ENCODE results near the gene ACSS1.

Gene ACSS1

DNA sequence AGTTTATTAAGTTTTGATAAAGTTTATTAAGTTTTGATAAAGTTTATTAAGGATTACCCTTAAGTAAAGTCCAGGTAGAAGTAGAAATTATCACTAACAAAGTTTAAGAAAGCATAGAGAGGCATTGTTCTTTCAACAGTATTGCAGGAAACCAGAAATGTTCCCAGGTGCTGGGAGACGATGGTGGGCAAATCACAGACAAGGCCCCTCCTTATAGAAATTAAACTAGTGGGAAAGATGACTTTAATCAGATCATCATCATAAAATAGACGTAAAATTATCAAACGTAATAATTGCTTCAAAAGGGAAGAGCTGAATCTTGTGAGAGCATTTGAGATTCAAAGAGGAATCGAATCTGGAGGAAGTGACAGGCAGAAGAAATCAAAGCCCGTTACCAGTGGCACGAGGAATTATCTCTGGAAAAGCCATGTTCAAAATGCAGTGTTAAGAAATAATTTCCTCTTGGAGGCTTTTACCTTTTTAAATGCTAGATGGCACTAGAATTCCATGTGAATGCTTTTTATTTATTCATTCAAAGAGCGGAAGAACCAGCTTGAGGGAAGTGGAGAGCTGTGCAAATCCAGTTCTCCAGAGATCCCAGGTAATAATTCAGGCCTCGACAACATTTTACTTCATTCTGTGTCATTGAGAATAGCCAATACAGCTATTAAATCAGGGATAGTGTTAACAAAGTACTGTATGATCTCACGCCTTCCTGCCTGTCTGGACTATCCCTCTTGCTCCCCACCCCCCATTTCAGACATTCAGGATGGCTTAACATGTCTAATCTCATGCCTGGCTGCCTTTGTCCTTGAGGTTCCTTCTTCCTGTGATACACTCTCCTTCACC is 64.4 kb downstream of the ACSS1 start:
- Histone ChIP-seq H3K79me2 (ENCODE audit: control insufficient read depth, insufficient read depth, low read length, poor library complexity) (peaks cover 7% of the 10 kb centered on the region), H4K12ac (ENCODE audit: low read depth, low read length) (no peak overlapping the region), H4K91ac (ENCODE audit: low read depth, low read length) (no peak overlapping the region), H3K4me2 (ENCODE audit: low read length) (no peak overlapping the region), H3K4me1 (ENCODE audit: control insufficient read depth in 1 of 2, insufficient read depth in 2 of 2, low read length in 2 of 2) (peaks cover 4 to 9% of the 10 kb centered on the region in 2 experiments), H2BK120ac (ENCODE audit: insufficient read depth, low read length, poor library complexity) (no peak overlapping the region), H3K18ac (ENCODE audit: low read length) (no peak overlapping the region), H3K4me3 (ENCODE audit: low read depth, low read length) (no peak overlapping the region), H3K9ac (ENCODE audit: low read length) (no peak overlapping the region), H3K27ac (ENCODE audit: low read depth, low read length) (no peak overlapping the region), H2BK12ac (ENCODE audit: low read length) (no peak overlapping the region), H3K23ac (ENCODE audit: low read length) (no peak overlapping the region), H3K9me3 (ENCODE audit: insufficient read depth, low read depth, low read length) (no peaks in the 10 kb centered on the region), H2BK5ac (ENCODE audit: low read depth, low read length, poor library complexity) (no peak overlapping the region), H3K27me3 (ENCODE audit: insufficient read depth, low read length) (no peaks in the 10 kb centered on the region), H2AK5ac (ENCODE audit: low read length) (no peak overlapping the region), H2AFZ (ENCODE audit: insufficient read depth, low read length, poor library complexity) (no peak overlapping the region), H3K36me3 (ENCODE audit: control insufficient read depth in 1 of 2, insufficient read depth in 2 of 2, low read length in 2 of 2) (no peaks in the 10 kb centered on the region), H3K14ac (ENCODE audit: low read length) (no peak overlapping the region), H3K4ac (ENCODE audit: low read depth, low read length) (no peak overlapping the region), H3K79me1 (ENCODE audit: low read length) (peaks cover 8% of the 10 kb centered on the region), H4K8ac (ENCODE audit: low read depth, low read length) (no peak overlapping the region)
- no CpG with 5 or more reads among the region's 9 CpGs for WGBS (ENCODE audit: extremely low coverage, insufficient coverage, insufficient read length)
- peak in 1 of 2 donors; percentile 17 for DNase-seq

GRCh38 chr20:24992487-24993205 is 65.3 kb downstream of the ACSS1 start, which contains the start of gene APMAP:
Gene APMAP, minus strand, starts transcription at chr20:24992751. Its CDS starts 63 bp downstream, at chr20:24992688.
- no peak within 1 kb of the TSS for H3K27ac ChIP-seq (ENCODE audit: low read depth, low read length)
- H4K12ac ChIP-seq (ENCODE audit: low read depth, low read length), result peak within 1 kb of the TSS; percentile 51
- H3K18ac ChIP-seq (ENCODE audit: low read length), result peak within 1 kb of the TSS; percentile 82
- peak within 1 kb of the TSS; percentile 84 for H2AK5ac ChIP-seq (ENCODE audit: low read length)
- peak within 1 kb of the TSS; percentile 82 for H3K14ac ChIP-seq (ENCODE audit: low read length)
- peak within 1 kb of the TSS; percentile 96 for H3K4me3 ChIP-seq (ENCODE audit: low read depth, low read length)
- peak within 1 kb of the TSS; percentile 95 for H4K8ac ChIP-seq (ENCODE audit: low read depth, low read length)
- peaks cover 0 to 2% of the 10 kb centered on the region in 2 experiments for H3K36me3 ChIP-seq (ENCODE audit: control insufficient read depth in 1 of 2, insufficient read depth in 2 of 2, low read length in 2 of 2)
- H2BK5ac ChIP-seq (ENCODE audit: low read depth, low read length, poor library complexity), result peak within 1 kb of the TSS; percentile 0
- peak within 1 kb of the TSS; percentile 87 for H3K9ac ChIP-seq (ENCODE audit: low read length)
- peak within 1 kb of the TSS; percentile 79 for H4K91ac ChIP-seq (ENCODE audit: low read depth, low read length)
- peak; percentile 97 to 99 for DNase-seq
- H3K79me2 ChIP-seq (ENCODE audit: control insufficient read depth, insufficient read depth, low read length, poor library complexity), result peaks cover 7% of the 10 kb centered on the region
- H3K4me2 ChIP-seq (ENCODE audit: low read length), result peak within 1 kb of the TSS; percentile 89
- H2BK12ac ChIP-seq (ENCODE audit: low read length), result no peak within 1 kb of the TSS
- no CpG with 5 or more reads among the region's 69 CpGs for WGBS (ENCODE audit: extremely low coverage, insufficient coverage, insufficient read length)
- H2BK120ac ChIP-seq (ENCODE audit: insufficient read depth, low read length, poor library complexity), result peak within 1 kb of the TSS; percentile 79
- no peaks in the 10 kb centered on the region for H3K27me3 ChIP-seq (ENCODE audit: insufficient read depth, low read length)
- peaks cover 4 to 9% of the 10 kb centered on the region in 2 experiments for H3K4me1 ChIP-seq (ENCODE audit: control insufficient read depth in 1 of 2, insufficient read depth in 2 of 2, low read length in 2 of 2)
- H3K23ac ChIP-seq (ENCODE audit: low read length), result no peak within 1 kb of the TSS
- H3K4ac ChIP-seq (ENCODE audit: low read depth, low read length), result peak within 1 kb of the TSS; percentile 39
- no peaks in the 10 kb centered on the region for H3K9me3 ChIP-seq (ENCODE audit: insufficient read depth, low read depth, low read length)
- H2AFZ ChIP-seq (ENCODE audit: insufficient read depth, low read length, poor library complexity), result peak within 1 kb of the TSS; percentile 62
- H3K79me1 ChIP-seq (ENCODE audit: low read length), result peaks cover 8% of the 10 kb centered on the region

DNA sequence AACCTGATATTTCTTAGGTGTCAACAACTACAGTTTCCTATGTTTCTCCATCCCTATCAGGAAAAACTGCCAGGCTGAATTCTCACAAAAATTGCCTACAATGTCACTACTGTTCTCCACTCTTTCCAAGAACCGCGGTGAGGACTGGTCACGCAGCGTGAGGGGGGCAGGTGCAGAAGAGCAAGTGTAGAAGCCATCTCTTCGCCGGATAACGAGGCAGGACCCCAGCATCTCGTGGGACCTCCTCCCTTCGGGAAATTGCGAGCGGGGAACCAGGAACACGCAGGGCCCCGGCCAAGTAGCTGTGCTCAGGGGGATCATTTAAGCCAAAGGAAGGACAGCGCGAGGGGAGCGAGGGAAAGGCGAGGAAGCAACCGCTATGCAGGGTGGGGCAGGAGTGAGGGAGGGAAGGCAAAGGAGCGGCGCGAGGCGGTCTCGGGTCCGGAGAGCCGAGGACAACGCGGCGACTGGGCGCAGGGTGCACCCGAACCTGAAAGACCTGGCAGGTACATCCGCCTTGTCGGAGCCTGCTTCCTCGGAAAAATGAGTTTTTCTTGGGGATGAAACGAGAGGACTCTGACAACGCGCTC is 65.9 kb downstream of the ACSS1 start:
- peaks cover 7% of the 10 kb centered on the region for H3K79me2 ChIP-seq (ENCODE audit: control insufficient read depth, insufficient read depth, low read length, poor library complexity)
- peak overlapping the region; percentile 89 for H3K4me2 ChIP-seq (ENCODE audit: low read length)
- WGBS (ENCODE audit: extremely low coverage, insufficient coverage, insufficient read length), result no CpG with 5 or more reads among the region's 36 CpGs
- H3K9me3 ChIP-seq (ENCODE audit: insufficient read depth, low read depth, low read length), result no peaks in the 10 kb centered on the region
- no peak overlapping the region for H3K23ac ChIP-seq (ENCODE audit: low read length)
- peak overlapping the region; percentile 96 for H3K4me3 ChIP-seq (ENCODE audit: low read depth, low read length)
- peak overlapping the region; percentile 87 for H3K9ac ChIP-seq (ENCODE audit: low read length)
- peak overlapping the region; percentile 33 for H2BK120ac ChIP-seq (ENCODE audit: insufficient read depth, low read length, poor library complexity)
- H2BK5ac ChIP-seq (ENCODE audit: low read depth, low read length, poor library complexity), result peak overlapping the region; percentile 0
- DNase-seq, result peak in 1 of 2 donors; percentile 14
- H4K91ac ChIP-seq (ENCODE audit: low read depth, low read length), result peak overlapping the region; percentile 37
- H4K12ac ChIP-seq (ENCODE audit: low read depth, low read length), result peak overlapping the region; percentile 51
- H3K27me3 ChIP-seq (ENCODE audit: insufficient read depth, low read length), result no peaks in the 10 kb centered on the region
- peak overlapping the region; percentile 84 for H2AK5ac ChIP-seq (ENCODE audit: low read length)
- no peak overlapping the region for H3K27ac ChIP-seq (ENCODE audit: low read depth, low read length)
- H3K4ac ChIP-seq (ENCODE audit: low read depth, low read length), result peak overlapping the region; percentile 39
- H3K4me1 ChIP-seq (ENCODE audit: control insufficient read depth in 1 of 2, insufficient read depth in 2 of 2, low read length in 2 of 2), result peaks cover 4 to 9% of the 10 kb centered on the region in 2 experiments
- H3K18ac ChIP-seq (ENCODE audit: low read length), result peak overlapping the region; percentile 15
- no peak overlapping the region for H2BK12ac ChIP-seq (ENCODE audit: low read length)
- H3K14ac ChIP-seq (ENCODE audit: low read length), result peak overlapping the region; percentile 28
- H2AFZ ChIP-seq (ENCODE audit: insufficient read depth, low read length, poor library complexity), result peak overlapping the region; percentile 50
- peaks cover 8% of the 10 kb centered on the region for H3K79me1 ChIP-seq (ENCODE audit: low read length)
- peak overlapping the region; percentile 8 for H4K8ac ChIP-seq (ENCODE audit: low read depth, low read length)
- peaks cover 0 to 2% of the 10 kb centered on the region in 2 experiments for H3K36me3 ChIP-seq (ENCODE audit: control insufficient read depth in 1 of 2, insufficient read depth in 2 of 2, low read length in 2 of 2)

DNA sequence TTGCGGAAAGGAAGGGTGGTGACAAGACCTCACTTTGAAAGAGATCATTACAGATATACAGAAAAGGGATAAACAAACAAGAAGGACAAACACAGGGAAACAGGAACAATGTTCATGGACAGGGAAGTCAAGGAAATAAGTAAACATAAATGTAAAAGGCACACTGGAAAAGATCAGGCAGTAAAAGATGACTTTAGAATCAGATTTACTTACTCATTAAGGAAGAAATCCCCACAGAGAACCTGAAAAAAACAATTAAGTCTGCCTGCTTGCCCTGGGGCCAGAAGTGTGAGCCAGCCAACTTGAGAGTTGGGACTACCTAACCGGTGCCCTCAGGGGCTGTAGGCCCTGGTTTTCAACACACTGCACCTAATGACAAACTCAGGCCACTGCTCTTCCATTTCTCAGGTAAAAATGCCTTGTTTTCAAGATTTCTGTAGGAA is 67.1 kb downstream of the ACSS1 start:
- Histone ChIP-seq H3K4ac (ENCODE audit: low read depth, low read length) (no peak overlapping the region), H3K9ac (ENCODE audit: low read length) (no peak overlapping the region), H3K79me2 (ENCODE audit: control insufficient read depth, insufficient read depth, low read length, poor library complexity) (peaks cover 7% of the 10 kb centered on the region), H3K14ac (ENCODE audit: low read length) (no peak overlapping the region), H4K12ac (ENCODE audit: low read depth, low read length) (no peak overlapping the region), H3K36me3 (ENCODE audit: control insufficient read depth in 1 of 2, insufficient read depth in 2 of 2, low read length in 2 of 2) (peaks cover 0 to 2% of the 10 kb centered on the region in 2 experiments), H2AFZ (ENCODE audit: insufficient read depth, low read length, poor library complexity) (no peak overlapping the region), H3K27me3 (ENCODE audit: insufficient read depth, low read length) (no peaks in the 10 kb centered on the region), H3K27ac (ENCODE audit: low read depth, low read length) (no peak overlapping the region), H3K4me2 (ENCODE audit: low read length) (no peak overlapping the region), H4K91ac (ENCODE audit: low read depth, low read length) (no peak overlapping the region), H3K18ac (ENCODE audit: low read length) (no peak overlapping the region), H2BK5ac (ENCODE audit: low read depth, low read length, poor library complexity) (no peak overlapping the region), H2BK12ac (ENCODE audit: low read length) (no peak overlapping the region), H3K23ac (ENCODE audit: low read length) (no peak overlapping the region), H4K8ac (ENCODE audit: low read depth, low read length) (no peak overlapping the region), H3K79me1 (ENCODE audit: low read length) (peaks cover 8% of the 10 kb centered on the region), H3K4me3 (ENCODE audit: low read depth, low read length) (no peak overlapping the region), H3K9me3 (ENCODE audit: insufficient read depth, low read depth, low read length) (no peaks in the 10 kb centered on the region), H3K4me1 (ENCODE audit: control insufficient read depth in 1 of 2, insufficient read depth in 2 of 2, low read length in 2 of 2) (peaks cover 2 to 6% of the 10 kb centered on the region in 2 experiments), H2BK120ac (ENCODE audit: insufficient read depth, low read length, poor library complexity) (no peak overlapping the region), H2AK5ac (ENCODE audit: low read length) (no peak overlapping the region)
- peak; percentile 87 to 88 for DNase-seq
- no CpG with 5 or more reads among the region's 2 CpGs for WGBS (ENCODE audit: extremely low coverage, insufficient coverage, insufficient read length)
